Right renal cortex interstitium (tissue), 3 donors: ENCODE data around the gene GALNT14. TPM values are rescaled to one million over a fixed set of nuclear protein-coding genes. Genes with fewer than 3 reads are reported as not detected.

ENCODE experiments used
- DNase-seq, 3 donors: peaks; one replicate each; pipeline ENCODE4 v3.0.0-alpha.2; 2013; ENCODE audit warnings: low read depth in 3 of 3, low spot score in 2 of 3
- polyA plus RNA-seq, 3 donors: library from polyadenylated mRNA; unstranded; fragments of 120-200 nt; gene quantifications; one replicate each; pipeline ENCODE4 v1.2.1, GENCODE V29; 2013; ENCODE audit not compliant: insufficient read length in 3 of 3

Gene GALNT14
- polyA plus RNA-seq, 3 donors = 37.6 to 48.7 (median 47.3) TPM

- no peak for DNase-seq
These were observed 1.5 kb downstream of the GALNT14 start for GRCh38 chr2:31136732-31137131.

GRCh38 chr2:31136000-31136399 is 2.2 kb downstream of the GALNT14 start:
- DNase-seq = no peak

- DNase-seq = no peak
These were observed 3.8 kb downstream of the GALNT14 start for GRCh38 chr2:31134480-31134879.

- DNase-seq = no peak
These were observed 5.5 kb downstream of the GALNT14 start for GRCh38 chr2:31132786-31133185.

GRCh38 chr2:31131871-31132270 is 6.4 kb downstream of the GALNT14 start:
- DNase-seq = no peak

GRCh38 chr2:31129375-31130171 is 8.7 kb downstream of the GALNT14 start:
- DNase-seq = no peak

- DNase-seq = no peak
These were observed 10.3 kb downstream of the GALNT14 start for GRCh38 chr2:31127931-31128330.

GRCh38 chr2:31125918-31126695 is 12.1 kb downstream of the GALNT14 start:
- DNase-seq = no peak

- DNase-seq = no peak
These were observed 13.3 kb downstream of the GALNT14 start for GRCh38 chr2:31124904-31125303.

- no peak for DNase-seq
These were observed 16.1 kb downstream of the GALNT14 start for GRCh38 chr2:31122133-31122532.

- no peak for DNase-seq
These were observed 24.5 kb downstream of the GALNT14 start for GRCh38 chr2:31113765-31114164.

GRCh38 chr2:31112544-31112943 is 25.7 kb downstream of the GALNT14 start:
- DNase-seq = no peak

- DNase-seq = no peak
These were observed 27.2 kb downstream of the GALNT14 start for GRCh38 chr2:31110998-31111397.

GRCh38 chr2:31110431-31110830 is 27.8 kb downstream of the GALNT14 start:
- DNase-seq = no peak

GRCh38 chr2:31109633-31110192 is 28.5 kb downstream of the GALNT14 start:
- no peak for DNase-seq

- DNase-seq = no peak
These were observed 29.5 kb downstream of the GALNT14 start for GRCh38 chr2:31108561-31109286.

GRCh38 chr2:31107591-31108300 is 30.5 kb downstream of the GALNT14 start:
- DNase-seq = no peak

GRCh38 chr2:31101701-31102100 is 36.5 kb downstream of the GALNT14 start:
- DNase-seq = no peak

- DNase-seq = no peak
These were observed 40.2 kb downstream of the GALNT14 start for GRCh38 chr2:31097962-31098613.

GRCh38 chr2:31090188-31090587 is 48.1 kb downstream of the GALNT14 start:
- no peak for DNase-seq
